ENCODE data around the gene NKAPL.
"Not testable (repeated sequence)": the region's sequence is repeated elsewhere in the genome, so short reads cannot be mapped to it uniquely, and the experiment has no call there.

NKAPL gene

DNA sequence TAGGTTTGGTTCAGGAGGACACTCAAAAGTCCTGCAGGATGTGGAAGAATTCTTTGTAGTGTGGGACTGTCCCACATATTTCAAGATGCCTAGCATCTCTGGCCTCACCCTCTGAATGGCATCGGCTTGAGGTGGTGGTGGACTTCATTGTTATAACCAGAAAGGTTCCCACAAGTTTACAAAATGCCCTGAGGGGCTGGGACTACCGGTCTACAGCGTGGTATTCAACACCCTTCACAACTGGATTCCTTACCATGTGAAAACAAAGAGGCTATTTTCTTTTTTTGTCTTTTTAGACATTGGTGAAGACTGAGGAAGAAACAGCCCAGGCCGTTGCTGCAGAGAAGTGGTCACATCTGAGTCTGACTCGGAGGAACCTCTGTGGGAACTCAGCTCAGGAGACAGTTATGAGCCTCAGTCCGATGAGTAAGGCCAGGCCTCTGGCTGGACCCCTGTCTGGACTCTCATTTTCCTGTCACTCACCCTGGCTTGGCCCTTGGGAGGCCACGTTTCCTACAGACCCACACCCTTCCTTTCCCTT lies 37.5 kb downstream of the NKAPL start:
- DNase-seq (ENCODE audit: low read depth in 4 of 4, low spot score in 1 of 4), result no peak

DNA sequence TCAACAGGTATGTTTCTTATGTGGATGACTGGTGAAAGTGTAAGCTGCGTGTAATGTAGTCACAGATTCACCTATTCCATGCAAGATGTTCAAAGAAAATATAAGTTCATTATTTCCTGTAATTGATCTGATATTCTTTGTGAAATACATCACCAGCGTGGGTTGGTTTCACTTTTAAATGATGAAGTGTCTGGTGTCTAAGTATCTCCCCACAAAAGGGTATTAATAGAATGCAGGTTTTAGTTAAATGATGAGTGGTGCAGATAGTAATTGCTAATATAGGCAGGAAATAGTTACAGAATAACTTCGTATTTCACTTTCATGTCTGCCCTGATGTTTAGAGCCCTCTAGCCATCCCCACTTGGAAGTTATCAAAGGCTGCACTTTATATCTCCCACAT lies 44.5 kb downstream of the NKAPL start:
- no peak for DNase-seq (ENCODE audit: low read depth in 4 of 4, low spot score in 1 of 4)

DNA sequence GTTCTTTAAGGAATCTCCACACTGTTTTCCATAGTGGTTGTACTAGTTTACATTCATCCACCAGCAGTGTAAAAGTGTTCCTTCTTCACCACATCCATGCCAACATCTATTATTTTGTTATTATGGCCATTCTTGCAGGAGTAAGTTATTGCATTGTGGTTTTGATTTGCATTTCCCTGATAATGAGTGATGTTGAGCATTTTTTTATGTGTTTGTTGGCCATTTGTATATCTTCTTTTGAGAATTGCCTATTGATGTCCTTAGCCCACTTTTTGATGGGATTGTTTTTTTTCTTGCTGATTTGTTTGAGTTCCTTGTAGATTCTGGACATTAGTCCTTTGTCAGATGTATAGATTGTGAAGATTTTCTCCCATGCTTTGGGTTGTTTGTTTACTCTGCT lies 47.3 kb downstream of the NKAPL start:
- not testable (repeated sequence) for DNase-seq (ENCODE audit: low read depth in 4 of 4, low spot score in 1 of 4)
